Ishikawa (cell line): Measurements from ENCODE around the gene FAM53B.

Experiments
- CEBPB ChIP-seq: IDR thresholded peaks from 2 replicates; pipeline ENCODE4 v1.6.1; 2012
- CREB1 ChIP-seq: IDR thresholded peaks from 2 replicates; pipeline ENCODE4 v1.6.1; 2012; ENCODE audit warnings: low read depth
- EGR1 ChIP-seq: IDR thresholded peaks from 2 replicates; pipeline ENCODE4 v1.6.1; 2012
- EP300 ChIP-seq: IDR thresholded peaks from 2 replicates; pipeline ENCODE4 v1.6.1; 2012; ENCODE audit warnings: borderline replicate concordance
- FOXM1 ChIP-seq: IDR thresholded peaks from 2 replicates; pipeline ENCODE4 v1.6.1; 2012; ENCODE audit warnings: low read depth, borderline replicate concordance
- MAX ChIP-seq: IDR thresholded peaks from 2 replicates; pipeline ENCODE4 v1.6.1; 2012
- NFIC ChIP-seq: IDR thresholded peaks from 2 replicates; pipeline ENCODE4 v1.6.1; 2012
- RAD21 ChIP-seq: IDR thresholded peaks from 2 replicates; pipeline ENCODE4 v1.6.1; 2012; ENCODE audit warnings: low read depth
- REST ChIP-seq: IDR thresholded peaks from 2 replicates; pipeline ENCODE4 v1.6.1; 2012; ENCODE audit warnings: low read depth, mild to moderate bottlenecking
- TAF1 ChIP-seq: IDR thresholded peaks from 2 replicates; pipeline ENCODE4 v1.6.1; 2012; ENCODE audit warnings: low read depth, mild to moderate bottlenecking
- TCF12 ChIP-seq: IDR thresholded peaks from 2 replicates; pipeline ENCODE4 v1.6.1; 2012; ENCODE audit warnings: low read depth
- TEAD4 ChIP-seq: IDR thresholded peaks from 2 replicates; pipeline ENCODE4 v1.6.1; 2012
- USF1 ChIP-seq: IDR thresholded peaks from 2 replicates; pipeline ENCODE4 v1.6.1; 2012
- YY1 ChIP-seq: IDR thresholded peaks from 2 replicates; pipeline ENCODE4 v1.6.1; 2012; ENCODE audit warnings: low read depth
- ZBTB7A ChIP-seq: IDR thresholded peaks from 2 replicates; pipeline ENCODE4 v1.6.1; 2012; ENCODE audit warnings: low read depth

Gene FAM53B

GRCh38 chr10:124604214-124605000, 139.8 kb downstream of the FAM53B start:
- TF ChIP-seq TEAD4 (no peak), REST (no peak), MAX (no peak)

GRCh38 chr10:124603376-124604213, 140.6 kb downstream of the FAM53B start:
- TF ChIP-seq CEBPB (no peak), REST (no peak), USF1 (no peak), EP300 (no peak), TCF12 (no peak), CREB1 (no peak), EGR1 (no peak), YY1 (no peak), TEAD4 (no peak)

- no peak for TF ChIP-seq ZBTB7A
- TF ChIP-seq YY1: no peak
- TF ChIP-seq RAD21: no peak
- no peak for TF ChIP-seq EGR1
- TF ChIP-seq USF1: no peak
- no peak for TF ChIP-seq EP300
- no peak for TF ChIP-seq NFIC
- no peak for TF ChIP-seq CEBPB
- no peak for TF ChIP-seq MAX
Measured at GRCh38 chr10:124602646-124603365, 141.4 kb downstream of the FAM53B start.

GRCh38 chr10:124602121-124602561, 142.0 kb downstream of the FAM53B start:
- TF ChIP-seq FOXM1 (no peak), NFIC (no peak), TAF1 (no peak), MAX (no peak), CEBPB (no peak), CREB1 (no peak), EP300 (no peak), ZBTB7A (no peak), YY1 (no peak), USF1 (no peak), REST (no peak), TEAD4 (no peak), TCF12 (no peak), EGR1 (no peak), RAD21 (no peak)
